Lower lobe of right lung (tissue), 2 donors: ENCODE measurements around the gene GFRA1. TPM values are rescaled to one million over a fixed set of nuclear protein-coding genes. Genes with fewer than 3 reads are reported as not detected.

ENCODE experiments used
- ATAC-seq, 2 donors: fragments of 200-7000 bp; cut with Tn5 transposase; one replicate each; pipeline ENCODE4 v1.9.1; 2020 to 2022; ENCODE audit warnings: mild to moderate bottlenecking in 2 of 2, moderate library complexity in 2 of 2
- DNase-seq: peaks from one replicate; pipeline ENCODE4 v3.0.0-alpha.2; 2020
- H3K27ac ChIP-seq: fragments of 200-600 bp; one replicate; pipeline ENCODE4 v1.8.0; 2022
- H3K27me3 ChIP-seq: fragments of 200-600 bp; one replicate; pipeline ENCODE4 v1.8.0; 2022; ENCODE audit warnings: low read depth
- H3K36me3 ChIP-seq: fragments of 200-600 bp; one replicate; pipeline ENCODE4 v1.8.0; 2022; ENCODE audit warnings: mild to moderate bottlenecking
- H3K4me1 ChIP-seq: fragments of 200-600 bp; one replicate; pipeline ENCODE4 v1.8.0; 2022
- H3K4me3 ChIP-seq: fragments of 200-600 bp; one replicate; pipeline ENCODE4 v1.8.0; 2022; ENCODE audit warnings: mild to moderate bottlenecking
- H3K9me3 ChIP-seq: fragments of 200-600 bp; one replicate; pipeline ENCODE4 v1.8.0; 2022
- CTCF ChIP-seq: fragments of 200-600 bp; IDR thresholded peaks from one replicate; pipeline ENCODE4 v1.8.0; 2022; ENCODE audit warnings: antibody characterized with exemption, mild to moderate bottlenecking
- intact Hi-C: fragments of 100-400 bp; cut with DNase I; formaldehyde crosslinking; loops from one replicate; pipeline ENCODE4 v1.11.0; 2022
- total RNA-seq: library from RNA; stranded (reverse); fragmentation: NEBNext Ultra II Directional; extraction: Animal tissue kit (Norgen Biotek cat#: 25700); gene quantifications from one replicate; pipeline ENCODE4 v1.2.1, GENCODE V29; 2021
- donor health status: DM: no; HTN: yes; CAD: no; lungs with severe emphysema.

The GFRA1 gene
- total RNA-seq, 1 donor from 2014 or later, result 9.8 TPM

GRCh38 chr10:116067825-116068224 is 205.2 kb downstream of the GFRA1 start:
- no peak for TF ChIP-seq CTCF
- intact Hi-C loops, result no loop called here

GRCh38 chr10:116063107-116063506 is 209.9 kb downstream of the GFRA1 start:
- Histone ChIP-seq H3K27me3 (no peaks in the 10 kb centered on the region), H3K4me3 (no peak overlapping the region), H3K4me1 (no peaks in the 10 kb centered on the region), H3K36me3 (no peaks in the 10 kb centered on the region), H3K27ac (no peak overlapping the region), H3K9me3 (no peaks in the 10 kb centered on the region)
- no peak for DNase-seq
- no peak for TF ChIP-seq CTCF
- no peak for ATAC-seq
- intact Hi-C loops, result no loop called here

More at GRCh38 chr10:116067825-116068224, 205.2 kb downstream of the GFRA1 start:
- DNase-seq, result no peak
- no peak overlapping the region for H3K27ac ChIP-seq
- ATAC-seq, result no peak
- H3K36me3 ChIP-seq, result no peaks in the 10 kb centered on the region
- no peaks in the 10 kb centered on the region for H3K27me3 ChIP-seq
- no peak overlapping the region for H3K4me3 ChIP-seq
- no peaks in the 10 kb centered on the region for H3K9me3 ChIP-seq
- no peaks in the 10 kb centered on the region for H3K4me1 ChIP-seq

- intact Hi-C loops, result no loop called here
- ATAC-seq (no peak), DNase-seq (no peak)
- Histone ChIP-seq H3K4me3 (no peak overlapping the region), H3K9me3 (no peaks in the 10 kb centered on the region), H3K4me1 (no peaks in the 10 kb centered on the region), H3K36me3 (no peaks in the 10 kb centered on the region), H3K27ac (no peak overlapping the region), H3K27me3 (no peaks in the 10 kb centered on the region)
- no peak for TF ChIP-seq CTCF
Measured at GRCh38 chr10:116060864-116061263, 212.1 kb downstream of the GFRA1 start.

GRCh38 chr10:116059320-116059719 is 213.7 kb downstream of the GFRA1 start:
- ATAC-seq (no peak), DNase-seq (no peak)
- Histone ChIP-seq H3K27me3 (no peaks in the 10 kb centered on the region), H3K27ac (no peak overlapping the region), H3K9me3 (no peaks in the 10 kb centered on the region), H3K4me3 (no peak overlapping the region), H3K4me1 (no peaks in the 10 kb centered on the region), H3K36me3 (no peaks in the 10 kb centered on the region)
- intact Hi-C loops, result no loop called here
- no peak for TF ChIP-seq CTCF

- no peak for ATAC-seq
- no peak for DNase-seq
- Histone ChIP-seq H3K27me3 (no peaks in the 10 kb centered on the region), H3K27ac (no peak overlapping the region), H3K4me3 (no peak overlapping the region), H3K9me3 (no peaks in the 10 kb centered on the region), H3K36me3 (no peaks in the 10 kb centered on the region), H3K4me1 (no peaks in the 10 kb centered on the region)
- intact Hi-C loops, result no loop called here
- no peak for TF ChIP-seq CTCF
Measured at GRCh38 chr10:116056445-116057293, 216.3 kb downstream of the GFRA1 start.
